ENCODE data around the gene CHPF2. TPM values are rescaled to one million over a fixed set of nuclear protein-coding genes. Genes with fewer than 3 reads are reported as not detected.
A peak's percentile ranks its signal among the peaks of the same experiment; 100 is the strongest.

CHPF2 gene
- total and polyA plus RNA-seq, 11 donors = 11.4 to 31.9 (median 18.3) TPM

DNA sequence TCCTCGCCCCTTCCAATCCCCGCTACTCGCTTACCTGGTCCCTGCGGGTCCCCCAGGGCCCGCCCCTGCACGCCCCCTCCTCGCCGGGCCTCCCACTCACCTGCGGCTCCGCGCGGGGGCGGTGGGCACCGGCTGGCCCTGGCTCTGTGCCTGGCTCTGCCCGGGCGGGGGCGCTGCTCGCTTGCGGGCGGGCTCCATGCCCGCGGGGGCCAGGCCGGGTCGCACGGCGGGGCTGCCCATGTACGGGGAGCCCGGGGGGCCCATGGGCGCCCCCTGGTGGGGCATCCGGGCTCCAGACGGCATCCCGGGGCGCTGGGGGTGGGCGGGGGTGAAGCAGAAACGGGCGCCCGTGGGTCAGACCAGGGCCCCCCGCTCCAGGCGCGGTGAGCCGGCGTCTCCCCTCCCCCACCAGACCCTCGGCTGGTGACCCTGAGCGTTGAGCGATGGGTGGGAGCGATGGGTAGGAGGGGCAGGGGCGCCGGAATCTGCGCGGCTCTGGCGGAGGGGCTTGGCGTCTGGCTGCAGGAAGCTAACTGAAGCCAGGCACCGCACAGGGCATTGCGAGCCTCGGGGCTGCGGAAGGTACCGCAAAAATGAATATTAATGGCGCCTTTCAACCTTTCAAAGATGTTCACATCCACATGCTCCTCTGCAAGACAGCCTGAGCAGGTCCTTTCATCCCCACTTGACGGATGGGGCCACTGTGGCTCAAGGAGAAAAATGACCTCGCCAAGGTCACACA is 13.2 kb downstream of the CHPF2 start:
- TF ChIP-seq, protein P1, sequence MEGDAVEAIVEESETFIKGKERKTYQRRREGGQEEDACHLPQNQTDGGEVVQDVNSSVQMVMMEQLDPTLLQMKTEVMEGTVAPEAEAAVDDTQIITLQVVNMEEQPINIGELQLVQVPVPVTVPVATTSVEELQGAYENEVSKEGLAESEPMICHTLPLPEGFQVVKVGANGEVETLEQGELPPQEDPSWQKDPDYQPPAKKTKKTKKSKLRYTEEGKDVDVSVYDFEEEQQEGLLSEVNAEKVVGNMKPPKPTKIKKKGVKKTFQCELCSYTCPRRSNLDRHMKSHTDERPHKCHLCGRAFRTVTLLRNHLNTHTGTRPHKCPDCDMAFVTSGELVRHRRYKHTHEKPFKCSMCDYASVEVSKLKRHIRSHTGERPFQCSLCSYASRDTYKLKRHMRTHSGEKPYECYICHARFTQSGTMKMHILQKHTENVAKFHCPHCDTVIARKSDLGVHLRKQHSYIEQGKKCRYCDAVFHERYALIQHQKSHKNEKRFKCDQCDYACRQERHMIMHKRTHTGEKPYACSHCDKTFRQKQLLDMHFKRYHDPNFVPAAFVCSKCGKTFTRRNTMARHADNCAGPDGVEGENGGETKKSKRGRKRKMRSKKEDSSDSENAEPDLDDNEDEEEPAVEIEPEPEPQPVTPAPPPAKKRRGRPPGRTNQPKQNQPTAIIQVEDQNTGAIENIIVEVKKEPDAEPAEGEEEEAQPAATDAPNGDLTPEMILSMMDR (IDR thresholded peaks at IDR 0.05) = peak; percentile 49 to 74 (median 60)
- no peak for TF ChIP-seq POLR2A (IDR thresholded peaks at IDR 0.05)
- Histone ChIP-seq H3K36me3 (peaks cover 0 to 20% (median 16%) of the 10 kb centered on the region in 9 donors), H3K4me3 (peak overlapping the region in 10 of 12 donors; percentile 27 to 80 (median 44)), H3K27ac (peak overlapping the region in 9 of 12 donors; percentile 86 to 100 (median 98)), H3K9me3 (no peaks in the 10 kb centered on the region), H3K4me1 (peaks cover 4 to 78% (median 55%) of the 10 kb centered on the region in 12 donors), H3K27me3 (peaks cover 0 to 39% (median 7%) of the 10 kb centered on the region in 9 donors)
- whole genome bisulfite sequencing, 4 donors = 0 to 15% (median 6%) methylated on average over 3 to 60 of the region's 60 CpGs
- DNase-seq = peak in 2 of 5 donors; percentile 43 to 51
- peak in 2 of 4 donors; percentile 2 to 6 for ATAC-seq
- intact Hi-C loops (cut with DNase I) = loop anchor here in 9 of 10 donors (1.0 to 10.0 kb wide), 6 partner anchors 57 to 123 kb away; no protein-coding TSS in a partner anchor

DNA sequence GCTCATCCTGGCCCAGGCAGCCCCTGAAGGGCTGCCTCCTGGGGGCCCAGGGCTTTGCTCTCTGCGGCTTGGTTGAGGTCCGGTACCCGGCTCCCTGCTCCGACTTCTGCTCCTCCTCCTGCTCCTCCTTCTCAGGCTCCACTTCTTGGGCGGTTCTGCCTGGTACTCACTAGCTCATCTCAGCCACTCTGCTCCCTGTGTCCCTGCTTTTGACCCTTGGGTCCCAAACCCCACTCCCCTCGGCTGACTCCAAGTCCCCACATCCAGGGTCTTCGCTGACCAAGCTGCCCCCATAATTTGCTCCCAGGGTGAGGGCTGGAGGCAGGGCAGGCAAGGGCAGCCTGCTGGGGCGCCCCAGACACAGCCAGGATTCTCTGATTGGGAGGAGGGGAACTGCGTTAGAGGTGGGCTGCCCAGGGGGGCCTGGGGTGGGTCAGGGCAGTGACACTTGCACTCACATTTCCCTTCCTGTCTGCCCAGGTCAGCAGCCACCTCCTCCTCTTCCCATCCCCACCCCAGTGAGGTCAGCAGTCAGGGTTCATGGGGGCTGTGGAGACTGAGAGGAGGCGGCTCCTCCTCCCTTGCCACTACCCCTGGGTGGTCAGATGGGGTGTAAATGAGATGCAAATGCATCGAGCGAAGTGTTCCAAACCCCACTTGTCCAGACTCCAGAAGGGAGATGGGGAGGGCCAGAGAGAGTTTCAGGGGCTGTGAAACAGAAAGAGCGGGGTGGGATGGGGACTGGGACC is 14.0 kb downstream of the CHPF2 start:
- 41 to 53% (median 48%) methylated on average over 13 of the region's 13 CpGs for WGBS, 4 donors
- peak overlapping the region in 10 of 12 donors; percentile 86 to 100 (median 98) for H3K27ac ChIP-seq
- peaks cover 4 to 80% (median 62%) of the 10 kb centered on the region in 12 donors for H3K4me1 ChIP-seq
- no peak for ATAC-seq
- no peaks in the 10 kb centered on the region for H3K9me3 ChIP-seq
- peaks cover 0 to 42% (median 7%) of the 10 kb centered on the region in 9 donors for H3K27me3 ChIP-seq
- peak in 1 of 5 donors; percentile 21 for DNase-seq
- no peak for TF ChIP-seq POLR2A (IDR thresholded peaks at IDR 0.05)
- TF ChIP-seq, protein P1 (IDR thresholded peaks at IDR 0.05) = no peak
- H3K36me3 ChIP-seq = peaks cover 0 to 14% (median 8%) of the 10 kb centered on the region in 9 donors
- peak overlapping the region in 9 of 12 donors; percentile 27 to 88 (median 48) for H3K4me3 ChIP-seq
- intact Hi-C loops (cut with DNase I) = loop anchor here in 9 of 10 donors (2.0 to 10.0 kb wide), 5 partner anchors 56 to 124 kb away; no protein-coding TSS in a partner anchor

DNA sequence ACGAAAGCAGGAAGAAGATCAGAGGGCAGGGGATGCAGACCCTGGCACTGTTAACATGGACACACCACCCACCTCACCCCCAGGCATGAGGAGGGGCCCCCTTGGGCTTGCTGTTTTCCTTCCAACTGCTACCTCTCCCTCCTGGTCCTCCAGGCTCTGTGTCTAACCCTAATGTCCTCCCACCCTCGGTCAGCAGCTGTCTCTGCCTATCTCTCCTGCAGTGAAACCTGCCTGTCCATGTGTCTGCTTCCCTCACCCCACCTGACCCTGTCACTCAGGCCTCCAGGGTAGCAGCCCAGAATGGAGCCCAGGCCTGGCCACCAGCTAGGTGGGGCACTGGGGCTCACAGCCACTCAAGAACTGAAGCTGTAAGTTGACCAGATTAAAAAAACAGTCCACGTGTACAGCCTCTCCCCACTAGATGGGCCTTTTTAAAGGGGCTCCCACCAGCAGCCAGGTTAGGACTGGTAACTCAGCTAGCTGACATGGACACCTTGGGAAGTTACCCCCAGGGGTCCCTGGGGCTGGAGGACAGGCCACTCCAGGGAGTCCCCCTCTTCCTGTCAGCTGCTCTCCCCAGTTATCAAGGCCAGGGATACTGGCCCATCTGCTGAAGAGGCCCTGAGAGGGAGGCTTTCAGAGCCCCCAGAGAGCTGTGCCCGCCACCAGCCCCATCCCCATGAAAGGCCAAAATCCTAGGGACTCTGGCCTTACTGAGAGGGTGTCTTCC is 14.7 kb downstream of the CHPF2 start:
- peaks cover 0 to 7% (median 1%) of the 10 kb centered on the region in 9 donors for H3K36me3 ChIP-seq
- intact Hi-C loops (cut with DNase I) = loop anchor here in 9 of 10 donors (2.0 to 10.0 kb wide), 5 partner anchors 55 to 125 kb away; no protein-coding TSS in a partner anchor
- peak in 1 of 4 donors; percentile 16 for ATAC-seq
- peaks cover 4 to 85% (median 64%) of the 10 kb centered on the region in 12 donors for H3K4me1 ChIP-seq
- H3K9me3 ChIP-seq = no peaks in the 10 kb centered on the region
- peaks cover 0 to 47% (median 7%) of the 10 kb centered on the region in 9 donors for H3K27me3 ChIP-seq
- H3K27ac ChIP-seq = peak overlapping the region; percentile 52 to 100 (median 97)
- 29 to 44% (median 35%) methylated on average over 3 to 4 of the region's 4 CpGs for WGBS, 4 donors
- TF ChIP-seq POLR2A (IDR thresholded peaks at IDR 0.05) = no peak
- TF ChIP-seq, protein P1 (IDR thresholded peaks at IDR 0.05) = no peak
- H3K4me3 ChIP-seq = peak overlapping the region; percentile 58 to 88 (median 76)
- DNase-seq = peak in 2 of 5 donors; percentile 33 to 65
